ENCODE results near the gene NRG3.

- TF ChIP-seq CTCF (tag by site-specific recombination; IDR thresholded peaks at IDR 0.05) (no peak), SETDB1 (IDR thresholded peaks at IDR 0.05; ENCODE audit: insufficient read length, low read length) (no peak), ZNF530 (tag by site-specific recombination; IDR thresholded peaks at IDR 0.05; ENCODE audit: low read depth) (no peak), PBX3 (CRISPR knock-in tag; IDR thresholded peaks at IDR 0.05) (no peak), ZNF670 (tag by site-specific recombination; IDR thresholded peaks at IDR 0.05; ENCODE audit: low read depth) (no peak)
These were observed 193.5 kb downstream of the NRG3 start for GRCh38 chr10:82068501-82068900.

Measured in HEK293 (cell line).